GM12872 (cell line): ENCODE results near the gene GLDN.

Experiments
- TF ChIP-seq, protein P1 (sequence below): IDR thresholded peaks from 3 replicates; pipeline ENCODE4 v1.5.1; 2011; ENCODE audit warnings: low read depth, mild to moderate bottlenecking, low read length, moderate library complexity; ENCODE audit not compliant: insufficient read depth

The GLDN gene

DNA sequence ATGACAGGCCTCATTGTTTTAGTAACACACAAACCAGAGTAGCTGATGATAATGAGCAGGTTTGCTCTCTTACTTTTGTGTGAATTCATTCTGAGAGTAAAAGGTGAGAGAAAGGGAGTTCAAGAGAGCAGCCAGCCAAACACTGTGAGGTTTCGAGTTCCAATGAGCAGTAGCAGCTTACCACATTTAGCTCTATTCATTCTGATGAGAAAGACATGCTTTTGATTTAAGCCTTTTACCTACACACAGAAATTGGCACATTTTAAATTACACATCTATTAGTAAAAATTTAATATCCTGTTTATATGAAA is 28.0 kb downstream of the GLDN start:
- TF ChIP-seq, protein P1, sequence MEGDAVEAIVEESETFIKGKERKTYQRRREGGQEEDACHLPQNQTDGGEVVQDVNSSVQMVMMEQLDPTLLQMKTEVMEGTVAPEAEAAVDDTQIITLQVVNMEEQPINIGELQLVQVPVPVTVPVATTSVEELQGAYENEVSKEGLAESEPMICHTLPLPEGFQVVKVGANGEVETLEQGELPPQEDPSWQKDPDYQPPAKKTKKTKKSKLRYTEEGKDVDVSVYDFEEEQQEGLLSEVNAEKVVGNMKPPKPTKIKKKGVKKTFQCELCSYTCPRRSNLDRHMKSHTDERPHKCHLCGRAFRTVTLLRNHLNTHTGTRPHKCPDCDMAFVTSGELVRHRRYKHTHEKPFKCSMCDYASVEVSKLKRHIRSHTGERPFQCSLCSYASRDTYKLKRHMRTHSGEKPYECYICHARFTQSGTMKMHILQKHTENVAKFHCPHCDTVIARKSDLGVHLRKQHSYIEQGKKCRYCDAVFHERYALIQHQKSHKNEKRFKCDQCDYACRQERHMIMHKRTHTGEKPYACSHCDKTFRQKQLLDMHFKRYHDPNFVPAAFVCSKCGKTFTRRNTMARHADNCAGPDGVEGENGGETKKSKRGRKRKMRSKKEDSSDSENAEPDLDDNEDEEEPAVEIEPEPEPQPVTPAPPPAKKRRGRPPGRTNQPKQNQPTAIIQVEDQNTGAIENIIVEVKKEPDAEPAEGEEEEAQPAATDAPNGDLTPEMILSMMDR, result no peak

DNA sequence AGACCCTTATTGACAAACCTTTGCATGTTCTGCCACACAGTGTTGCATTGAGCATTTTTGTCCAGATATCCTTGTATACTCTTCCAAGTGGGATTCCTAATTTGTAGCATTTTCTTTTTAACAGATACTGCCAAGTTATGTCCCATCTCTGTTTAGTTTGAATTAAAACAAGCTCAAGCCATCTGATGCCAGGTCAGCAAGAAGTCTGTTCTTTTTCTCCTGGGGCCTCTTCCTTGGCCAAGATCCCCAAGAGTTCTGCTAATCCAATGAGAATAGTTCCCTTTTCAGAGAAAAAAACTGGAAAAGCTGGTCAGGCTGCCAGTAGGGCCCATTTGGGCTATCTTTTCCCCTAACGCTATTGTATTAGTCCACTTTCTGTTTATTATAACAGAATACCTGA is 29.8 kb downstream of the GLDN start:
- TF ChIP-seq, protein P1, result no peak

DNA sequence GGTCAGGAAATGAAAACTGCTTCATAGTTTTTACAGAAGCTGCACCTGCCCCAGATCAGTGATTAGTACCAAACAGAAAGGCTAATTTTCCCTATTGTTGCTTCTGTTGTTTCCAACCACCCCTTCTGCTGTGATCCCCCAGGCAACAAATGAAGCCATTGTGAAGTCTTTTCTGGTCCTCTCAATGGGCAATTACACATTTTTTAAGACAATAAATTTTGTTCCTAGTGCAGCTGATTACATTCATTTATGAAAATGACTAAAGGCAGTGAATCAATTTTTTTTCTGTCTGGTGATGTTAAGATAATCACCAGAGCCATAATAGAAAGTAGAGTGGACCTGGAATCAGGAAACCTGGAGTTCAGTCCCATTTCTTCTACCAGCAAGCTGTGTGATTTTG is 32.7 kb downstream of the GLDN start:
- TF ChIP-seq, protein P1, result no peak

DNA sequence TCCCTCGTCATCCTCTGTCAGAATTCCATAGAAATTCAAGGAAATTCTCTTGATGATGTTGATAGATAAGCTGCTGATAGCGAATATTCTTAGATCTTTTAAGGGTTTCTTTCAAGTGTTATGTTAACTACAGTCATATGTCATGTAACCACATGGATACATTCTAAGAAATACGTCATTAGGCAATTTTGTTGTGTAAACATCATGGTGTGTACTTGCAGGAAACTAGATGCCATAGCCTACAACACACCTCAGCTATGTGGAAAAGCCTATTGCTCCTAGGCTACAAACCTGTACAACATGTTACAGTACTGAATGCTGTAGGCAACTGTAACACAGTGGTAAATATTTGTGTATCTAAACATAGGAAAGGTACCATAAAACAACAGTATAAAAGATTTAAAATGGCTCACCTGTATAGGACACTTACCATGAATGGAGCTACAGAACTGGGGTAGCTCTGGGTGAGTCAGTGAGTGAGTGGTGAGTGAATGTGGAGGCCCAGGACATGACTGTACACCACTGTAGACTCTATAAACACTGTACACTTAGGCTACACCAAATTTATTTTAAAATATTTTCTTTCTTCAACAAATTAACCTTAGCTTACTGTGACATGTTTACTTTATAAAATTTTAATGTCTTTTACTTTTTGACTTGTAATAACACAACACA is 34.6 kb downstream of the GLDN start:
- TF ChIP-seq, protein P1, result no peak

DNA sequence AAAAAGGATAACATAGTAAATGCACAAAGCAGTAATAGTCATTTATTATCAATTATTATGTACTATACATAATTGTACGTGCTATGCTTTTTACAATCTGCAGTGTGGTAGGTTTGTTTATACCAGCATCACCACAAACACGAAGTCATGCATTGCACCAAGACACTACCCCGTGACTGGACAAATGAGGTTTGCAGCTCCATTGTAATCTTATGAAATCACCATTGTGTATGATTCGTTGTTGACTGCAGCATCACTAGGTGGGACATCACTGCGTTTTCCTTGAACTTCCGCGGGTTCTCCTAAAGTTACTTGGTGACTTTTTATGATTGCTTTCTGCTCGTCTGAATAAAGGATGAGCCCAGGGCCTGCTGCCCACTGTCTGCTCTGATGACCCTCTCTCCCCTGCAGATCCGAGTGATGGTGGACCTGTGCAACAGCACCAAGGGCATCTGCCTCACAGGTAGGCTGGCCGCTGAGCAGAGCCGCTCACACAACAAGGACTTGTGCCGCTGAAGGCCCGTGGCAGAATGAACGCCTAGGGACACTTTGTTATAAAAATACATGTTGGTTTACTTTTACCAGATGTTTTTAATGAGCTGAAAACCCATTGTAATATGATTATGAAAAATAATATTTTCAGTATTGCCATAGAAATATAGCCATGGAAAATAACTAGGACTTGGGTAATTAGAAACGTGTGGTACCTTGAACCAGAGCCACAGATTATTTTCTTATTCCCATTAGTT is 35.8 kb downstream of the GLDN start:
- TF ChIP-seq, protein P1, result no peak

DNA sequence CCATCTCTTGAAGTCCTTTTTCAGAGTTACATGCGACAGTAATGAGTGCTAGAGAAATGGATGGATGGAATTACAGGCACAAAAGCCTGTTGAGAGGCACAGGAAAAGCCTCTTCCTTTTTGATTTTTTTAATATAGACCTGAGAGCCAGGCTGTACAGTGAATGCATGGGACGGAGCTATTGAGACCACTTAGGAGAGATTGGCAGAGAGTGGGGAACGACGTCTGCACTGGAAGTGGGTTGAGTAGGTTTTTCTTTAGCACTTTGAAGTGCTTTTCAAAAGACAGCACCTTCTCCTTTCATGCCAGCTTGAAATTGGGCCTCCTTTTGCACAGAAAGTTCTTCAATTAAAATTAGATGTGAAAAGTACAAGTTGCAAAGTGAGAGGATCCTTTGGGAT is 37.0 kb downstream of the GLDN start:
- TF ChIP-seq, protein P1, result no peak

DNA sequence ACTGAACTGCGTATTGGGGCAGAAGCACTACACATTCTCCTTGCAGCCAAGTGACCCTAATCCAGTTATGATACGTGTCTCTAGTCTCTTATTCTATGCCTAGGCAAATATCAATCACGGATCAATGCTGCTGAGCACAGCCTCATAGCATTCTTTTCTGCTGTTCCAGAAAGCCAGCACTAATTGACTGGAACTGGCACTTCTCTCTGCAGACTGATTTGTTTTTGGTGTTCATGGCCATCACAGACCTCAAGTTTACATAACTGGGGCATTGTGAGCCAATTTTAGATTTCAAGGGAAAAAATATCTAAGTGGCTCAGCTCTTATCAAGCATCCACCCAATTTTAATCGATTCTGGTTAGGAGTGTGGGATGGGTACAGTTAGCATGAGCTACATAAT is 37.9 kb downstream of the GLDN start:
- TF ChIP-seq, protein P1, result no peak
